Mesenchymal stem cell (in vitro differentiated cells and primary cell): ENCODE results near the gene COL27A1.

Experiments
- DNase-seq: peaks from one replicate; pipeline ENCODE4 v3.0.0-alpha.2; 2013
- H2AFZ ChIP-seq: one replicate; pipeline ENCODE4 v1.6.1; 2013; ENCODE audit warnings: low read depth, mild to moderate bottlenecking, control low read depth, inconsistent platforms, low read length, moderate library complexity
- H2AK5ac ChIP-seq: 2 replicates; pipeline ENCODE4 v1.6.1; 2013; ENCODE audit warnings: low read length, moderate library complexity, mild to moderate bottlenecking, inconsistent platforms; ENCODE audit not compliant: severe bottlenecking
- H2BK120ac ChIP-seq: one replicate; pipeline ENCODE4 v1.6.1; 2013; ENCODE audit warnings: low read depth, mild to moderate bottlenecking, inconsistent platforms, low read length, moderate library complexity
- H2BK12ac ChIP-seq, 2 experiments: one replicate each; pipeline ENCODE4 v1.6.1; 2013; ENCODE audit warnings: inconsistent platforms in 2 of 2, low read length in 2 of 2, mild to moderate bottlenecking in 2 of 2, moderate library complexity in 2 of 2, control low read depth in 1 of 2
- H2BK15ac ChIP-seq: one replicate; pipeline ENCODE4 v1.6.1; 2013; ENCODE audit warnings: mild to moderate bottlenecking, low read depth, inconsistent platforms; ENCODE audit not compliant: poor library complexity, severe bottlenecking
- H2BK5ac ChIP-seq: 2 replicates; pipeline ENCODE4 v1.6.1; 2013; ENCODE audit warnings: low read depth, mild to moderate bottlenecking, low read length, control low read depth, inconsistent platforms; ENCODE audit not compliant: poor library complexity, severe bottlenecking
- H3K14ac ChIP-seq, 2 experiments: one replicate each; pipeline ENCODE4 v1.6.1; 2013; ENCODE audit warnings: inconsistent platforms in 2 of 2, low read length in 2 of 2, control low read depth in 1 of 2, mild to moderate bottlenecking in 1 of 2, moderate library complexity in 1 of 2
- H3K18ac ChIP-seq, 2 experiments: one replicate each; pipeline ENCODE4 v1.6.1; 2013; ENCODE audit warnings: inconsistent platforms in 2 of 2, low read length in 2 of 2, control low read depth in 1 of 2, low read depth in 1 of 2, mild to moderate bottlenecking in 1 of 2
- H3K23ac ChIP-seq, 2 experiments: one replicate each; pipeline ENCODE4 v1.6.1; 2013; ENCODE audit warnings: inconsistent platforms in 2 of 2, low read length in 2 of 2, mild to moderate bottlenecking in 2 of 2, moderate library complexity in 2 of 2, control low read depth in 1 of 2
- H3K27ac ChIP-seq: 2 replicates; pipeline ENCODE4 v1.5.1; 2013; ENCODE audit warnings: mild to moderate bottlenecking, moderate library complexity, low read length, control low read depth, inconsistent platforms; ENCODE audit not compliant: poor library complexity, severe bottlenecking
- H3K27me3 ChIP-seq, 2 experiments: 2 replicates each; pipeline versions ENCODE4 v1.6.1 to v1.7.0; 2013; ENCODE audit warnings: low read length in 2 of 2, mild to moderate bottlenecking in 2 of 2, moderate library complexity in 2 of 2, control low read depth in 1 of 2, inconsistent platforms in 1 of 2; ENCODE audit not compliant: control insufficient read depth in 1 of 2, insufficient read depth in 1 of 2
- H3K36me3 ChIP-seq, 2 experiments: 2 replicates each; pipeline versions ENCODE4 v1.6.1 to v1.7.0; 2013; ENCODE audit warnings: low read length in 2 of 2, control low read depth in 1 of 2, inconsistent platforms in 1 of 2, low read depth in 1 of 2, mild to moderate bottlenecking in 1 of 2; ENCODE audit not compliant: insufficient read depth in 2 of 2, control insufficient read depth in 1 of 2
- H3K4ac ChIP-seq, 2 experiments: one replicate each; pipeline ENCODE4 v1.6.1; 2013; ENCODE audit warnings: inconsistent platforms in 2 of 2, low read length in 2 of 2, mild to moderate bottlenecking in 2 of 2, moderate library complexity in 2 of 2, control low read depth in 1 of 2, low read depth in 1 of 2
- H3K4me1 ChIP-seq: 2 replicates; pipeline ENCODE4 v1.6.1; 2013; ENCODE audit warnings: low read depth, low read length, control low read depth; ENCODE audit not compliant: control insufficient read depth, insufficient read depth
- H3K4me2 ChIP-seq: 2 replicates; pipeline ENCODE4 v1.6.1; 2013; ENCODE audit warnings: low read length, mild to moderate bottlenecking, inconsistent platforms; ENCODE audit not compliant: poor library complexity, severe bottlenecking
- H3K4me3 ChIP-seq, 2 experiments: 2 replicates each; pipeline versions ENCODE4 v1.5.1 to v1.7.0; 2013; ENCODE audit warnings: low read length in 2 of 2, mild to moderate bottlenecking in 2 of 2, control low read depth in 1 of 2, low read depth in 1 of 2; ENCODE audit not compliant: insufficient read depth in 1 of 2
- H3K79me1 ChIP-seq: replicated peaks from 2 replicates; pipeline ENCODE4 v1.6.1; 2013; ENCODE audit warnings: mild to moderate bottlenecking, control low read depth, low read length, inconsistent platforms; ENCODE audit not compliant: poor library complexity, severe bottlenecking
- H3K9ac ChIP-seq: 2 replicates; pipeline ENCODE4 v1.7.0; 2013; ENCODE audit warnings: mild to moderate bottlenecking, low read length, moderate library complexity
- H3K9me3 ChIP-seq: 2 replicates; pipeline ENCODE4 v1.7.0; 2013; ENCODE audit warnings: mild to moderate bottlenecking, low read length; ENCODE audit not compliant: control insufficient read depth
- H4K8ac ChIP-seq: one replicate; pipeline ENCODE4 v1.6.1; 2013; ENCODE audit warnings: inconsistent platforms, mild to moderate bottlenecking, low read length, moderate library complexity
- H4K91ac ChIP-seq: one replicate; pipeline ENCODE4 v1.6.1; 2013; ENCODE audit warnings: mild to moderate bottlenecking, low read length, inconsistent platforms
- WGBS: methylation state at CpG from one replicate; pipeline ENCODE4 v1.1.7; 2013; ENCODE audit warnings: mixed read lengths; 5-methylcytosine and 5-hydroxymethylcytosine counted together

Gene COL27A1

GRCh38 chr9:114207845-114208244 lies 52.5 kb downstream of the COL27A1 start:
- no peak overlapping the region for H2BK120ac ChIP-seq
- no peak overlapping the region for H3K14ac ChIP-seq
- H2BK5ac ChIP-seq: no peak overlapping the region
- H3K4me1 ChIP-seq: peaks cover 17% of the 10 kb centered on the region
- no peak overlapping the region for H3K4ac ChIP-seq
- peaks cover 17 to 75% of the 10 kb centered on the region in 2 experiments for H3K36me3 ChIP-seq
- peaks cover 2% of the 10 kb centered on the region for H3K79me1 ChIP-seq
- H2BK15ac ChIP-seq: no peak overlapping the region
- no peaks in the 10 kb centered on the region for H3K27me3 ChIP-seq
- no peak overlapping the region for H3K27ac ChIP-seq
- H2AK5ac ChIP-seq: no peak overlapping the region
- H3K9ac ChIP-seq: no peak overlapping the region
- H3K9me3 ChIP-seq: no peaks in the 10 kb centered on the region
- no peak overlapping the region for H3K18ac ChIP-seq
- H3K4me3 ChIP-seq: no peak overlapping the region
- H2BK12ac ChIP-seq: no peak overlapping the region
- H3K23ac ChIP-seq: no peak overlapping the region
- no peak overlapping the region for H2AFZ ChIP-seq
- H3K4me2 ChIP-seq: no peak overlapping the region
- no peak overlapping the region for H4K91ac ChIP-seq
- H4K8ac ChIP-seq: no peak overlapping the region
- WGBS: 97% methylated on average over 6 of the region's 6 CpGs
- DNase-seq: no peak

- Histone ChIP-seq H3K4me3 (no peak overlapping the region), H3K79me1 (peaks cover 2% of the 10 kb centered on the region), H3K9me3 (no peaks in the 10 kb centered on the region), H2AFZ (no peak overlapping the region), H2BK12ac (no peak overlapping the region), H3K4me1 (peaks cover 24% of the 10 kb centered on the region), H3K27me3 (no peaks in the 10 kb centered on the region), H2BK15ac (no peak overlapping the region), H3K23ac (no peak overlapping the region), H2AK5ac (no peak overlapping the region), H3K14ac (no peak overlapping the region), H3K18ac (no peak overlapping the region), H3K9ac (no peak overlapping the region), H4K8ac (no peak overlapping the region), H3K4me2 (no peak overlapping the region), H3K4ac (no peak overlapping the region), H2BK5ac (no peak overlapping the region), H3K36me3 (peaks cover 23 to 75% of the 10 kb centered on the region in 2 experiments), H4K91ac (no peak overlapping the region), H2BK120ac (no peak overlapping the region), H3K27ac (no peak overlapping the region)
- WGBS: 97% methylated on average over 18 of the region's 18 CpGs
- no peak for DNase-seq
Measured at GRCh38 chr9:114209151-114209550, 53.8 kb downstream of the COL27A1 start.

- H2BK120ac ChIP-seq: no peak overlapping the region
- no peak overlapping the region for H2BK15ac ChIP-seq
- H3K4me3 ChIP-seq: no peak overlapping the region
- no peaks in the 10 kb centered on the region for H3K79me1 ChIP-seq
- WGBS: 100% methylated on average over 4 of the region's 4 CpGs
- H3K9me3 ChIP-seq: no peaks in the 10 kb centered on the region
- no peak overlapping the region for H2BK5ac ChIP-seq
- no peak overlapping the region for H2BK12ac ChIP-seq
- no peak overlapping the region for H3K9ac ChIP-seq
- H4K91ac ChIP-seq: no peak overlapping the region
- no peak overlapping the region for H3K4ac ChIP-seq
- no peak overlapping the region for H3K27ac ChIP-seq
- H3K14ac ChIP-seq: no peak overlapping the region
- no peak for DNase-seq
- H3K4me1 ChIP-seq: peaks cover 32% of the 10 kb centered on the region
- H3K4me2 ChIP-seq: no peak overlapping the region
- no peak overlapping the region for H3K18ac ChIP-seq
- no peak overlapping the region for H4K8ac ChIP-seq
- H2AK5ac ChIP-seq: no peak overlapping the region
- no peak overlapping the region for H3K23ac ChIP-seq
- H3K36me3 ChIP-seq: peaks cover 23 to 72% of the 10 kb centered on the region in 2 experiments
- no peak overlapping the region for H2AFZ ChIP-seq
- H3K27me3 ChIP-seq: no peaks in the 10 kb centered on the region
Measured at GRCh38 chr9:114210136-114210535, 54.8 kb downstream of the COL27A1 start.

DNA sequence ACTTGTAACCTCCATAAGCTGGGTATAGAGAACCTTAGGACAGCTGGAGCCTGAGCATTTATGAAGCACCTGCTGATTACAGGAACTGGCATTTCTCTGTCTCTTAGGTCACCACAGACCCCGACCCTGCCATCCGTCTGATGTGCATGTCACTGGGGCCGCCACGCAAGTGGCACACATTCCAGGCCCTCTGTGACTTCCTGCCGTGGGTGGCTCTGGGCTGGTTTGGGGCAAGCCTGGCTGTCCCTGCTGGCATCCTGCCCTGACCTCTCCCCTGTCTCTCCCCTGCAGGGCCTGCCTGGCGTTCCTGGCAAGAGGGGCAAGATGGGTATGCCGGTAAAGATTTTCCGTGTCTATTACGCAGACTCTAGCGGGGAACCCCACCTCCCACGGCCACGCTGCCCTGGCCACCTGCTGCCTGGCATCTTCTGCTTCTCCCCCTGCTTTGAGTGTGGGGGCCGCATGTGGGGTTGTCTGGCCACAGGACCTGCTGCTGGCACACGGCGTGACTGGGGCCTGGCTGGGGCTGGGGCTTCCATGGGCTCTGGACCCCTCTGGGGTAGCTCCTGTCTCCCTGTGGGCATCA lies 55.4 kb downstream of the COL27A1 start:
- H2BK120ac ChIP-seq: no peak overlapping the region
- no peak overlapping the region for H3K23ac ChIP-seq
- H3K4ac ChIP-seq: no peak overlapping the region
- no peak overlapping the region for H2BK5ac ChIP-seq
- H4K8ac ChIP-seq: no peak overlapping the region
- H2BK15ac ChIP-seq: no peak overlapping the region
- DNase-seq: no peak
- H3K4me2 ChIP-seq: no peak overlapping the region
- H3K14ac ChIP-seq: no peak overlapping the region
- no peak overlapping the region for H2BK12ac ChIP-seq
- H2AFZ ChIP-seq: no peak overlapping the region
- no peaks in the 10 kb centered on the region for H3K27me3 ChIP-seq
- H3K27ac ChIP-seq: no peak overlapping the region
- no peak overlapping the region for H3K9ac ChIP-seq
- H3K4me3 ChIP-seq: no peak overlapping the region
- H2AK5ac ChIP-seq: no peak overlapping the region
- no peak overlapping the region for H3K18ac ChIP-seq
- WGBS: 97% methylated on average over 15 of the region's 15 CpGs
- H3K4me1 ChIP-seq: peaks cover 34% of the 10 kb centered on the region
- H4K91ac ChIP-seq: no peak overlapping the region
- no peaks in the 10 kb centered on the region for H3K79me1 ChIP-seq
- peaks cover 23 to 67% of the 10 kb centered on the region in 2 experiments for H3K36me3 ChIP-seq
- H3K9me3 ChIP-seq: no peaks in the 10 kb centered on the region
